Activated T-cell treated with anti-CD3 and anti-CD28 coated beads for 4 hours (primary cell): ENCODE measurements around the gene SLC9A8.
"Not testable (repeated sequence)": the region's sequence is repeated elsewhere in the genome, so short reads cannot be mapped to it uniquely, and the experiment has no call there.

Source experiments
- DNase-seq: peaks from one replicate; pipeline ENCODE4 v3.0.0-alpha.2; 2020

SLC9A8 gene

DNA sequence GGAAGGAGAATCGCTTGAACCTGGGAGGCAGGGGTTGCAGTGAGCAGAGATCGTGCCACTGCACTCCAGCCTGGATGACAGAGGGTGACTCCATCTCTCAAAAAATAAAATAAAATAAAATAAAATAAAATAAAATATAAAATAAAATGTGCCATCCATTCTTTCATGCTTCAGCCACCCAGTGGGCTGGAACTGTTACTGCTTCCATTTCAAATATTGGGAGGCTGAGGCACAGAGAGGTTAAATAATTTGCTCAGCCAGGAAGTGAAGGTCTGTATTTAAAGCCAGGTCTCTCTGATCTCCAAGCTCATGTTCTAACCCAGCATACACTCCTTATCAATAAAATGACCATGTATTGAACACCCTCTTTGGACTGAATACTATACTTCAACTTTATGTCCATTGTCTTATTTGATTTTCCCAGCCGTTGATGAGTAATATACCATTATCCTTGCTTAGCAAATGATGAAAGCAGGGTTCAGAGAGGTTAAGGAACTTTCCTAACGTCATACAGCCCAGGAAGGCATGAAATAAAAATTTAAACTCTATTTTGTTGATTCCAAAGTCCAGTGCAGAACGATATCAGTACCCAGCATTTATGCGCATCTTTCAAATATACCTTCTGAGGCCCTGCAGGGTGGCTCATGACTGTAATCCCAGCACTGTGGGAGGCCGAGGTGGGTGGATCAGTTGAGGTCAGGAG, 25.8 kb upstream of the SLC9A8 start:
- no peak for DNase-seq

DNA sequence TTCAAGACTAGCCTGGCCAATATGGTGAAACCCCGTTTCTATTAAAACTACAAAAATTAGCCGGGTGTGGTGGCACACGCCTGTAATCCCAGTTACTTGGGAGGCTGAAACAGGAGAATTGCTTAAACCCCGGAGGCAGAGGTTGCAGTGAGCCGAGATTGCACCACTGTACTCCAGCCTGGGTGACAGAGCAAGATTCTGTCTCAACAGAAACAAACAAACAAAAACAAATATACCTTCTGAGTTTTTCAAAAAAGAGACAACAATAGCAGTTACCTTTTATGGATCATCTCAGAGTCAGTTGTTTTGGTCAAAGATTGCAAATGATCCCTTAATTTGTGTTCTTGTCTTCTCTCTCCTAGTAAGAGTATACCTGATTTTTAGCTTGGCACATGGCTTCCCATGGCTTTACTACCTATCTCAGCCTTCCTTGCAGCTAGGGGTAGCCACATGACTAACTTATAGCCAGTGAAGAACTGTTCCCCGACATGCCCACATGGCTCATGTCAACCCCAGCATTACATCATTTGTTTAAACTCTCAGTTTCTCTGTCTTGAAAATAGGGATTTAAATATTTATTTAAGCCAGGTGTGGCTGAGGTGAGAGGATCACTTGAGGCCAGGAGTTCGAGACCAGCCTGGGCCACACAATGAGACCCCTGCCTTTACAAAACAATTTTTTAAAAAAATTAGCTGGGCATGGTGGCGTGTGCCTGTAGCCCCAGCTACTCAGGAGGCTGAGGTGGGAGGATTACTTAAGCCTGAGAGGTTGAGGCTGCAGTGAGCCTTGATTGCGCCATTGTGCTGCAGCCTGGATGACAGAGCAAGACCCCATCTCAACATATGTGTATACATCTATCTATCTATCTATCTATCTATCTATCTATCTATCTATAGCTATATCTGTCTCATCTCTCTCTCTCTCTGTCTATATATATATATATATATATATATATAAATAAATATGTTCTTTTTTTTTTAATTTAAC, 25.0 kb upstream of the SLC9A8 start:
- DNase-seq: no peak

DNA sequence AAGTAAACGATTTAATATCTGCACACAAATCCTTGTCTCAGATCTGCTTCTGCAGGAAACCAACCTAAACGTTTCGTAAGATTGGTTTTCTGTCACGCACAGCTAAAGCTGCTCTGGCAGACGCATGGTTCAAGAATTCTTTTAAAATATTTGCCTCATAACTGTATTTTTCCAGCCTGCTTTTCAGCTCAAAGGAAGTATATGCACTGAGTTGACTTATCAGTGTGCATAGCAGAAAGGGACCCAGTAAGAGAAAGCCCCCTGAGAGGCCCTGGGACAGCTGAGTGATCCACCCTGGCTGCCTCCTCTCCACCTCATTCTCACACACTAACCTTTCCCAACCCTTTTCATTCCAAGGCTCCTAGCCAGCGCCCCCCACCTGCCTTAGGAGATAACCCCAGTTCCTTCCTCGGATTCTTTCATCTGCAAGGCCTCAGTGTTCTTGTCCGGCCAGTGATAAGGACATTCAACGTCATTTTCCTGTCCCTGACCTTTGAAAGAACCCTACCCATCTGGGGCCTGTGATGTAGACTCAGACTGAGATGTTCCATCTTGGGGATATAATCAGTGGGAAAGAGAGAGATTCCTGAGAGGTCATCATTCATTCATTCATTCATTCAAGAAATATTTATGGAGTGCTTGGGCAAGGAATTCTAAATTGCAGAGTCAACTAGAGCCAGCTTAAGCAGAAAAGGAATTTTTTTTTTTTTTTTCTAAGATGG, 22.4 kb upstream of the SLC9A8 start:
- no peak for DNase-seq

DNA sequence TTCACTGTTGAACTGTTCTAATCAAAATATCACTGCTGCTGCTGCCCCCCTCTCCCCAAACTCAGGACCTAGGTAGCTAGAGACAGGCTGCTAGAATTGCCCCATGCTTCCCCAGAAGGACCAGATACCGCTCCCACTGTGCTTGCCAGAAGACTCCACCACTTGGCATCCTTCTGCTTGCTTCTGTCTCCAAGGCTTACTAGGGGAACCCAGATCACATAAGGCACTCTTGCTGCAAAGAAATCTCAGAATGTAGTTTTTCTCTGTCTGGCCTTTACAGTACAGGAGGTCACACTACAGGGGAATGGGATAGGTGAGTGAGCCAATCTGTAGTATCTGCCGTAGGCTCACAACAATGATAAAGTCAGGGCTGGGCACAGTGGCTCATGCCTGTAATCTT, 21.5 kb upstream of the SLC9A8 start:
- no peak for DNase-seq

DNA sequence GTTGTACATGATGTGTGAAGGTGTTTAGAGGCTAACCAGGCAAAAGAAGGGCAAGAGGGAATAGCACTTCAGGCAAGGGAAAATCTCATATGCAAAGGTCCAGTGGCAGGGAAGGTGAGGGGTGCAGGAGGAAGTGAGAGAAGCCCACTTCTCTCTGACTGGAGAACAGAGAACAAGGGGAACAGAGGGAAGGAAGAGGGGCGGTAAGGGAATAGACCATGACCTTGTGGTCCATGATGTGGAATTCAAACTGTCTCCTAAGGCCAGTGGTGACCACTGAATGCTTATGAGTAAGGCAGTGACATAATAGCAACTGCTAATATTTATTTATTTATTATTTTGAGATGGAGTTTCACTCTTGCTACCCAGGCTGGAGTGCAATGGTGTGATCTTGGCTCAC, 20.6 kb upstream of the SLC9A8 start:
- DNase-seq: no peak

DNA sequence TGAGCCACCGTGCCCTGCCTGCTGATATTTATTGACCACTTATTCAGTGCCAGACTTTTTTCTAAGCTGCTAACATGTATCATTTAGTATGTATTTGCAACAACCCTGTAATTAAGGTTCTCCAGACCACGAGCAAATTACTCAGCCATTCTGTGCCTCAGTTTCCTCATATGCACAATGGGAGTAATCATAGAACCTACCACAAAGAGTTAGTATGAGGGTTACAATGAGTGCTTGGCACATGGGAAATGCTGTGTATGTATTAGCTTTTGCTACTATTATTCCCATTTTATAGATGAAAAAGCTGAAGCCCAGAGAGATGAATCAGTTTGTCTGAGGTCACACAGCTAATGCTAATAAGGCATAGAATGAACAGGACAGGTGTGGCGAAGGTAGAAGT, 20.0 kb upstream of the SLC9A8 start:
- DNase-seq: no peak

DNA sequence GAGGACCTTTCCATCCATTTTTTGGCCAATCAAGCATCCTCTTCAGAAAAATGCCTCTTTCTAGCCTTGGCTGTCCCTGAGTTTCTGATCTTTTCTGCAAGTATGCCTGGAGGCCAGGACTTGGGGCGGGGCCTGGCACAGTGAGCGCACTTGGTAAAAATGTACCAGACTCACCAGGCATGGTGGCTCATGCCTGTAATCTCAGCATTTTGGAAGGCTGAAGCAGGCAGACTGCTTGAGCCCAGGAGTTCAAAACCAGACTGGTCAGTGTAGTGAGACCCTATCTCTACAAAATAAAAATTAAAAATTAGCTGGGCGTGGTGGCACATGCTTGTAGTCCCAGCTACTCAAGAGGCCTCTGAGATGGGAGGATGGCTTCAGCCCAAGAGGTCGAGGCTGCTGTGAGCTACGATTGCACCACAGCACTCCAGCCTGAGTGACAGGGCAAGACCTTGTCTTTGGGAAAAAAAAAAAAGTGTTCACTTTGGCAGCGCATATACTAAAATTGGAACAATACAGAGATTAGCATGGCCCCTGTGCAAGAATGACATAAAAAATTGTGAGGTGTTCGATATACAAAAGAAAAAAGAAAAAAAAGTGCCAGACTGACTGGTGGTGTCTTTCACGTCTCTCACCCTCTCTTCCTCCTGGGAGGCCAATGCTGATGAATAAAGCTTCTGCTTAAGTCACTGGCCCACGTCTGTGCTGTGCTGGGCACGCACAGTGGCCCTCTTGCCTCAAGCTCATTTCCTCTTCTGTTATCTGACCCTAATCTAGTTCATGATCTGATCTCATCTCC, 18.1 kb upstream of the SLC9A8 start:
- no peak for DNase-seq

DNA sequence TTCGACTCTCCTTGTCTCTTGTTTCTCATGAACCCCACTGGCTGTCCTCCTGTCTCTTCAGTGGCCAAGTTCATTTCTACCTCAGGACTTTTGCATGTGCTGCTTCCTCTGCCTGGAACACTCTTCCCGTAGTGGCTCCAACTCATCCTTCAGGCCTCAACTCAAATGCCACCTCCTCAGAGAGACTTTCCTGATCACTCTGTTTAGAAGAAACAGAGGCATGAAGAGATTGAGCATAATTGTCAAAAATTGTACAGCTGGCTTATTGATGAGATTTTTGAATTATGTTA, 17.5 kb upstream of the SLC9A8 start:
- no peak for DNase-seq

DNA sequence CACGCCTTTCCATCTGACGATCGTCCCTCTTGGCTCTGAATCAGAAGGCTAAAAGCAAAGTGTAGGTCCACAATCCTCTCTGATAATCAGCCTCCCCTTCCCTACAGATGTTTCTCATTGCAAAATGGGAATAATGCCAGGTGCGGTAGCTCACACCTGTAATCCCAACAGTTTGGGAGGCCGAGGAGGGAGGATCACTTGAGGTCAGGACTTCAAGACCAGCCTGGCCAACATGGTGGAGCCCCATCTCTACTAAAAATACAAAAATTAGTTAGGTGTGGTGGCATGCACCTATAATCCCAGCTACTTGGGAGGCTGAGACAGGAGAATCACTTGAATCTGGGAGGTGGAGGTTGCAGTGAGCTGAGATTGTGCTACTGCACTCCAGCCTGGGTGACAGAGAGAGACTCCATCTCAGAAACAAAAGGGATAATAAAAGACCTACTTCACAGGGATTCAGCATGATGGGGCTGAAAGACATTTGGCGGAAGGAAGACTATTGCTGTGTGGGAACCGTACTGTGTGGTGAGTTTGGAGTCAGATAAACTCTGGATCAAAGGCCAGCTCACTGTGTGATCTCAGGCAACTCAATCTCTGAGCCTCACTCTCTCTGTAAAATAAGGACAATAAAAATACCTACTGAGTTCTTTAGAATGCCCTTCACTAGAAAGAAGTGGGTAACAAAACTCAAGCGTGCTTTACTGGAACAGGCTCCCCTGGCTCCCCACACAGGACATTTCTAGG, 15.9 kb upstream of the SLC9A8 start:
- DNase-seq: no peak

DNA sequence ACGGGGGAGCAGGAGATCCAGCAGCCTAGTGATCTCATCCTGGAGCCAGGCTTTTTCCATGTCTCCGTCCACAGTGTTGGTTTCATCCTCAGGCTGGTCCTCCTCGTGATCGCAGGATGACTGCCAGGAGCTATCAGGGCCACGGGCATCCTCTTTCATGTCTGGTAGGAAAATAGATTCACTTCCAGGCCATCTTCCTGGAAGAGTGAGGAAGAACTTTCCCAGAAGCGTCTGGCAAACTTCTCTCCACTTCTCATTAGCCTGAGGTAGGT, 15.3 kb upstream of the SLC9A8 start:
- DNase-seq: no peak

DNA sequence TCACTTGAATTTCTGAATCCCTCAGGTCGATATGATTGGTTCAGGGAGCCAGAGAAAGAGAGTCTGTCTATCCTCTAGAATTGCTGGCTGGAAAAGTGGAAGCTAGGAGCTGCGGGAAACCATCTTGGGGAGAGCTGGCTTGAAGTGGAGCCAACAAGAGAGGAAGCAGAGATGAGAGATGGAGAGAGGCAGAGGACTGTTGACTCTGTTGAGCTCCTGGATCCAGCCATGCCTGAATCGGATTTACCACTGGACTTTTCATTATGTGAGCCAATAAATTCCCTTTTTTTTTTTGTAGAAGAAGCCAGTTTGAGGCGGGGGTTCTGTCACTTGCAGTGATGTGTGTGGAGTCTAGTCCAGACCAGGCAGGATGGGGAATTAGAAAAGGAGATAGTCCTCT, 13.9 kb upstream of the SLC9A8 start:
- no peak for DNase-seq

DNA sequence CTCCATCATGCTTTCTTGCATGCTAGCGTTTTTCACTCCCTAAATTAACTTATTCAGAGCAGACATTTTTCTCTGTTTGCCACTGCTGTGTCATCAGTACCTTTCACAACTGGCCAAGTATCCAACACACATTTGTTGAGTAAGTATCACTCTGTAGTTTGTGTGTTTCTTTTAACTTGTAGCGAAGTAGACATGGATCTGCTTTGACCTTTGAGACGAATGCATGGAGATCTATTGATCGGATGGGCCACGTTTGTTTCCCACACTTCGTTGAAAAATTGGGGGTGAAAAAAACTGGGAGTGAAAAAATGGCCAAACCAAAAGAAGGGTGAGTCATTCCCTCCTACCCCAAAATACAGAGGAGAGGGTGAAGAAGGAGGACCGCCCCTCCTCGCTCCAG, 12.9 kb upstream of the SLC9A8 start:
- DNase-seq: no peak

DNA sequence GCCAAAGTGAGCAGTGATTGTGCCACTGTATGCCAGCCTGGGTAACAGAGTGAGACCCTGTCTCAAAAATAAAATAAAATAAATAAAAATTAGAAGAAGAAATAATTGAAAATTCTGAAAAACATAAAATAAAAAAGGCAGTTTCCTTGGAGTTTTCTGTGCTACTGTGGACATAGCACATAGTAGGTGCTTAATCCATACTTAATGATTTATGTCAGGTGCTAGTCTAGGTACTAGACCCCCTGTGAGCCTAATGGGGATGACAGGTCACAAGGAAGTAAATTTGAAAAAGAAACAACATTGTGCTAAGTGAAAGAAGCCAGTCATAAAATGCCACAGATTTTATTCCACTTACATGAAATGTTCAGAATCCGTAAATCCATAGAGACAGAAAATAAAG, 9.2 kb upstream of the SLC9A8 start:
- DNase-seq: no peak

DNA sequence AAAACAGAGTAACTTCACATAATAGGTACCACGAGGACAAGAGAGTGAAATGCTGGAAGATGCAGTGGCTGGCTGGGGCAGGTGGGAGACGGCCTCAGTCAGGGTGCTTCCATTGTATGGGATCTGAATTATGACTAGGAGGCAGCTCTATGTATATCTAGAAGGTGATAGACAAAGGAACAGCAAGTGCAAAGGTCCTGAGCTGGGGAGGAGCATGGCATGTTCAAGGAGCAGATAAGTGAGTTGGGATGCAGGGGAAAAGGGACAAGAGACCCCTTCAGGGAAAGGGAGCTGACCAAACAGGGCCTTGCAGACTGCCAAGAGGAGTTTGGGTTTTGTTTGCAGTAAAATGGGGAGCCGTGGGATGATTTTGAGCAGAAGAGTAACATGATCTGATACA, 8.3 kb upstream of the SLC9A8 start:
- DNase-seq: no peak

DNA sequence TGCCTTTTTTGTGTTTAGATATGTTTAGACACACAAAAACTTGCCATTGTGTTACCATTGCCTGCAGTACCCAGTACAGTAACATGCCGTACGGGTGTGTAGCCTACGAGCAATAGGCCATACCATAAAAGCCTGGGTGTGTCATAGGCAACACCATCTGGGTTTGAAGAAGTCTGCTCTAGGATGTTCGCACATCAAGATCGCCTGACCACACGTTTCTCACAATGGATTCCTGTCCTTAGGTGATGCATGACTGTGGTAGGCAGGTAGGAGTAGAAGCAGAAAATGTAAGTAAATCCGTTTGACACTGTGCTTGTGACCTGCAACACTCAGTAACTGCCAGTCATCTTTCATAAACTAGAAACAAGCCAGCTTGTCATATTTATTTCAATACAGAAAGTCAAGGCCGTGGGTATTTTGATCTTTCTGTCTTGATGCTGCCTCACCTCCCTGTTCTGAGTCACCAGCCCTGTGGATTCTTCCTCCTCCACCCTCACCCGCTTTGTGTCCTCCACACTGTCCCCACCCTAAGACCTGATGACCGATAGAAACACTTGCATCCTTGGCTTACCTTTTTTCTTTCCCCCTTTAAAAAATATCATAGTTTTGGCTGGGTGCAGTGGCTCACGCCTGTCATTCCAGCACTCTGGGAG, 7.3 kb upstream of the SLC9A8 start:
- not testable (repeated sequence) for DNase-seq

DNA sequence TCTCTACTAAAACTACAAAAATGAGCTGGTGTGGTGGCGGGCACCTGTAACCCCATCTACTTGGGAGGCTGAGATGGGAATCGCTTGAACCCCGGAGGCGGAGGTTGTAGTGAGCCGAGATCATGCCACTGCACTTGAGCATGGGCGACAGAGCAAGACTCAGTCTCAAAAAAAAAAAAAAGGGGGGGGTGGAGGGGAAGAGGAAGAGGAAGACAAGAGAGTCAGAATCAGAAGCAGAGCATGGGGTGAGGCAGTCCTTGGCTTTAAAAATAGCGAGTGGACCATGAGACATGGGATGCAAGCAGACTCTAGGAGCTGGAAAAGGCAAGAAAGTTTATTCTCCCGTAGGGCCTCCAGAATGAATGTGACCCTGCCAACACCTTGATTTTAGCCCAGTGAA, 3.9 kb upstream of the SLC9A8 start:
- no peak for DNase-seq

DNA sequence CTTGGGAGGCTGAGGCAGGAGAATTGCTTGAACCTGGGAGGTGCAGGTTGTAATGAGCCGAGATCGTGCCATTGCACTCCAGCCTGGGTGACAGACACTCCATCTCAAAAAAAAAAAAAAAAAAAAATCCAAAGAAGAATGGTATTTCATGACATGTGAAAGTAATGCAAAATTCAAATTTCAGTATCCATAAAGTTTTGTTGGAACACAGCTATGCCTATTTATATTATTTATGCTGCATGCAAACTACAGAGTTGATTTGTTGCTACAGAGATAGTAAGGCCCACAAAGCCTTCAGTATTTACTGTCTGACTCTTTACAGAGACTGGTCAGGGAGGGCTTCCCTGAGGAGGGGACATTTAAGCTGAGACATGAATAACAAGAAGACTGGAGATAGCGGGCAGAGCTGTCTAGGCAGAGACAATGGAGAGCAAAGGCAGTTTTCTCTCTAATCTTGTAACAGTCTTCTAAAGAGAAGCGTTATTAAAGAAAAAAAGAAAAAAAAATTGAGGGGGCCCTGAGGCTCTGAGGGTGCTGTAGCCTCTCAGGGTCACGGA, 2.7 kb upstream of the SLC9A8 start:
- DNase-seq: no peak

DNA sequence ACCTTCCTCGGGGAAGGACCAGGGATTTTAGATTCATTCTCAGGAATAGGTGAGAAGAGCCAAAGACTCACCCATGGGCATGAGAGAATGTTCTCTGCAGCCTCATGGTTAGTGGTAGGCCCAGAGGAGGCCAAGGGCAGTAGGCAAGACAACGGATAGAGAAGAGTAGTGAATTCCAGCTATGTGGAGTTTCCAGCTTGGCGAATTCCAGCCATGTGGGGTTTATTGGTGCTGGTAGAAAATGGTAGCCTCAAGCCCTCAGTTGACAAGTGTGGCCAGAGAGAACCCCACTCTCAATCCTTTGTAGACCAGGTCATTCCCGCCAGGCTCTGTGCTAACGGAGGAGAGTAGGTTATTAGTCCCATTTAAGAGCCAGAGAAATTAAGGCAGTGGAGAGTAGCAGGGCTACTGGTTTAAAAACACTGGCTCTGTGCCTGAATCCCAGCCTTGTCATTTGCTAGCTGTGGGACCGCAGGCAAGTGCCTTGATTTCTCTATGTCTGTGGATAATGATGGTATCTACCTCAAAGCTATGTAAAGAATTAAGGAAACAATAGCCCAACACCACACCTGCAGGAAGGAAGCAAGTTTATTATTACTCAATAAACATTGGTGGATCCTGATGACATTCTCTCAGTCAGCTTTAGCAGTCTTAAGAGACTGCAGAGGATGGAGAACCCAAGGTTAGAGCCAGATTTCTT, 2.0 kb upstream of the SLC9A8 start:
- no peak for DNase-seq

DNA sequence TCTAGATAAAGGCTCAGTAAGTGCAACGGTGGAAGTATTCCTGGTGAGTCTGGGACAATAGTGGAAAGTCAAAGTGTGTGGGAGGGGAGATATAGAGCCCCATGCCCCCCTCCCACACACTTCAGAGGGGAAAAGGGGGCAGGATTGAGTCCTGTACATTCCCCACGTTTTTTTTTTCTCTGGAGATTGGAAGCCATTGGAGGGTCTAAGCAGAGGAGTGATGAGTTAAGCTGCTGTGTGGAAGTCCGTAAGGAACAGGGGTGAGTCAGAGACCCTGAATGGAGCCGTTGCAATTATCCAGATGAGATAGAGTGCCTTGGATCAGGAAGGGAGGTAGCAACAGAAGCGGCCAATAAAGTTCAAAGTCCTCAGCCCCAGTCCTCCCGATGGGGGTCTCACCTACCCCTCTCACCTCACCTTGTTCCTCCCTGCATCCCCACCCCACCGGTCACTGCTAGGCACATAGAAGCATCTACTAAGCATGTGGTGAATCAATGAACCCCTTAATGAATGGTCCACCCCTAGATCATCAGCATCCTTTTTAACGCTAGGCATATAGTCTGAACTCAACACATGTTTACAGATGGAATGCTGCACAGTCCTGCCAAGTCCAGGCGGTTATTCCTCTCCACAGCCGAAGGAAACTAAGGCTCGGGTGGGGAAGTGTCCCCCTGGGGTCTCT, 662 bp upstream of the SLC9A8 start:
- no peak for DNase-seq

DNA sequence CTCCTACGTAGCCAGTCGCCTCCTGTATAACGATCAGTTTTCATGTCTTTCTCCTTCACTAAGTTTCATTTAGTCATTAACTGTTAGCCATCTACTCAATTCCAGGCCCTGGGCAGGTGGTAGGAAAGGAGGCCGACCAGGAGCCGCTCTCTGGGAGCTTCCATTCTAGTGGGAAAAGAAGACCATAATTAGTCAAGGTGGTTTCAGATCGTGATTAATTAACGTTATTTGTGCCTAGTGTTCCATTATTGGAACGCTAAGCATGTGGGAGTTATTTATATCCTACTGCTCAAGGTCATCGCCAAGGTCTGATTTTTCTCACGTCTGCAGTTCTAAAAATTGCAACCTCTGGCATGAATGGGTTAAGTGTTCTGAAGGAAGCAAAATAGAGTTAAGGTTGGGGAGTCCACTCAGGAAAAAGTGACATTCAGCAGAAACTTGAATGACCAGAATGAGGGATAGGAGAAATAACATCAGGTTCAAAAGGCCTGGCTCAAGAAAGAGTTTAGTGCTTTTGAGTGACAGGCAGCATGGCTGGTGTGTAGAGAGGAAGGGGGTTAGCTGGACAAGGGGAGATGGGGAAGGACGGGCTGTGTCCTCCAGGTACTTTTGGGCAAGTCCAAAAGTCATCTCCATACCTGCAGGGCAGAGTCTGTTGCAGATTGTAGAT, 812 bp downstream of the SLC9A8 start:
- DNase-seq: no peak
